ENCODE data around the gene TP53INP2. TPM values are rescaled to one million over a fixed set of nuclear protein-coding genes. Genes with fewer than 3 reads are reported as not detected.

Gene TP53INP2
- total and polyA plus RNA-seq, 2 experiments from 2014 or later = 8.6 to 10.6 TPM

GRCh38 chr20:34705008-34705396, 858 bp downstream of the TP53INP2 start:
- TF ChIP-seq EZH2 (IDR thresholded peaks at IDR 0.05; ENCODE audit: borderline replicate concordance) = no peak
- TF ChIP-seq EZH2phosphoT487 (IDR thresholded peaks at IDR 0.05; ENCODE audit: low read depth, severe bottlenecking, unreplicated experiment) = no peak
- no peak for TF ChIP-seq CTCF (IDR thresholded peaks at IDR 0.05; ENCODE audit: poor library complexity)
- Histone ChIP-seq H3K9me2 (replicated peaks; ENCODE audit: insufficient read depth) (no peaks in the 10 kb centered on the region), H3K4me1 (ENCODE audit: insufficient read depth) (peaks cover 7% of the 10 kb centered on the region), H2AFZ (no peak overlapping the region), H3K36me3 (replicated peaks; ENCODE audit: insufficient read depth, low read depth) (no peaks in the 10 kb centered on the region), H3K27me3 (no peaks in the 10 kb centered on the region), H3K4me3 (peak overlapping the region; percentile 63), H3K4me2 (peak overlapping the region; percentile 91), H3K27ac (peak overlapping the region; percentile 99), H3K79me2 (no peaks in the 10 kb centered on the region), H3K9me3 (ENCODE audit: low read depth) (no peaks in the 10 kb centered on the region), H4K20me1 (ENCODE audit: insufficient read depth, poor library complexity, severe bottlenecking) (no peaks in the 10 kb centered on the region)
- no peak for DNase-seq (ENCODE audit: low spot score)
- 51% methylated on average over 5 of the region's 5 CpGs for WGBS (ENCODE audit: low lambda C conversion rate, missing lambda C conversion rate)

GRCh38 chr20:34705397-34706301, 1.5 kb downstream of the TP53INP2 start:
- peaks cover 14% of the 10 kb centered on the region for H3K4me1 ChIP-seq (ENCODE audit: insufficient read depth)
- no peaks in the 10 kb centered on the region for H3K9me3 ChIP-seq (ENCODE audit: low read depth)
- H3K27ac ChIP-seq = peak overlapping the region; percentile 99
- WGBS (ENCODE audit: low lambda C conversion rate, missing lambda C conversion rate) = 57% methylated on average over 6 of the region's 6 CpGs
- H2AFZ ChIP-seq = no peak overlapping the region
- H3K9me2 ChIP-seq (replicated peaks; ENCODE audit: insufficient read depth) = no peaks in the 10 kb centered on the region
- no peaks in the 10 kb centered on the region for H3K79me2 ChIP-seq
- peaks cover 6% of the 10 kb centered on the region for H4K20me1 ChIP-seq (ENCODE audit: insufficient read depth, poor library complexity, severe bottlenecking)
- DNase-seq (ENCODE audit: low spot score) = peak; percentile 70
- peak overlapping the region; percentile 91 for H3K4me2 ChIP-seq
- H3K36me3 ChIP-seq (replicated peaks; ENCODE audit: insufficient read depth, low read depth) = no peaks in the 10 kb centered on the region
- TF ChIP-seq EZH2phosphoT487 (IDR thresholded peaks at IDR 0.05; ENCODE audit: low read depth, severe bottlenecking, unreplicated experiment) (no peak), CTCF (IDR thresholded peaks at IDR 0.05; ENCODE audit: poor library complexity) (no peak), EZH2 (IDR thresholded peaks at IDR 0.05; ENCODE audit: borderline replicate concordance) (no peak)
- no peaks in the 10 kb centered on the region for H3K27me3 ChIP-seq
- H3K4me3 ChIP-seq = no peak overlapping the region

- Histone ChIP-seq H3K36me3 (replicated peaks; ENCODE audit: insufficient read depth, low read depth) (no peaks in the 10 kb centered on the region), H4K20me1 (ENCODE audit: insufficient read depth, poor library complexity, severe bottlenecking) (peaks cover 8% of the 10 kb centered on the region), H2AFZ (no peak overlapping the region), H3K79me2 (no peaks in the 10 kb centered on the region), H3K9me2 (replicated peaks; ENCODE audit: insufficient read depth) (no peaks in the 10 kb centered on the region), H3K27me3 (no peaks in the 10 kb centered on the region), H3K4me2 (peak overlapping the region; percentile 50), H3K9me3 (ENCODE audit: low read depth) (no peaks in the 10 kb centered on the region), H3K27ac (no peak overlapping the region), H3K4me1 (ENCODE audit: insufficient read depth) (peaks cover 14% of the 10 kb centered on the region), H3K4me3 (no peak overlapping the region)
- 100% methylated on average over 1 of the region's 1 CpG for WGBS (ENCODE audit: low lambda C conversion rate, missing lambda C conversion rate)
- DNase-seq (ENCODE audit: low spot score) = no peak
- TF ChIP-seq EZH2 (IDR thresholded peaks at IDR 0.05; ENCODE audit: borderline replicate concordance) (no peak), EZH2phosphoT487 (IDR thresholded peaks at IDR 0.05; ENCODE audit: low read depth, severe bottlenecking, unreplicated experiment) (no peak), CTCF (IDR thresholded peaks at IDR 0.05; ENCODE audit: poor library complexity) (no peak)
These were observed 2.2 kb downstream of the TP53INP2 start for GRCh38 chr20:34706302-34706875.

All from hepatocyte (in vitro differentiated cells).